GM19452 (cell line): Measurements from ENCODE around the gene CES3.
"Not testable (repeated sequence)": the region's sequence is repeated elsewhere in the genome, so short reads cannot be mapped to it uniquely, and the experiment has no call there.

Experiments
- ATAC-seq: cut with Tn5 transposase; IDR thresholded peaks from one replicate; pipeline ENCODE4 v1.9.1; 2021; ENCODE audit not compliant: unreplicated experiment

The CES3 gene

GRCh38 chr16:66944971-66945370 lies 16.1 kb upstream of the CES3 start:
- not testable (repeated sequence) for ATAC-seq

- no peak for ATAC-seq
Observed at GRCh38 chr16:66945939-66946338, 15.1 kb upstream of the CES3 start.

- no peak for ATAC-seq
Observed at GRCh38 chr16:66946541-66946940, 14.5 kb upstream of the CES3 start.

DNA sequence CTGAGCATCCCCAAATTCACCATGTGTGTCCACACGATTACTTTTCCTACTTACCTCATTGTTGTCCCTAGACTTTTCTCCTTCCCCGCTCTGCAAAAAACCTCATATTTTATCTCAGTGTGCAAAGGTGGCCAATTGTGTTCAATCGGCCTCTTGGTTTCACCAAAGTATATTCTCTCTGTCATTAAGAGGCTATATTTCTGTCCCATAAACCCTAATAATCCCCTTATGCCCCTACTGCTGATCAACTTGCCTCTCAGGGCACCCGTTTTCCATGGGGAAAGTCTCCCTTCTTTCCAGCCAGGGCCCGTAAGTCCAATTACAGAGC lies 14.1 kb upstream of the CES3 start:
- no peak for ATAC-seq

DNA sequence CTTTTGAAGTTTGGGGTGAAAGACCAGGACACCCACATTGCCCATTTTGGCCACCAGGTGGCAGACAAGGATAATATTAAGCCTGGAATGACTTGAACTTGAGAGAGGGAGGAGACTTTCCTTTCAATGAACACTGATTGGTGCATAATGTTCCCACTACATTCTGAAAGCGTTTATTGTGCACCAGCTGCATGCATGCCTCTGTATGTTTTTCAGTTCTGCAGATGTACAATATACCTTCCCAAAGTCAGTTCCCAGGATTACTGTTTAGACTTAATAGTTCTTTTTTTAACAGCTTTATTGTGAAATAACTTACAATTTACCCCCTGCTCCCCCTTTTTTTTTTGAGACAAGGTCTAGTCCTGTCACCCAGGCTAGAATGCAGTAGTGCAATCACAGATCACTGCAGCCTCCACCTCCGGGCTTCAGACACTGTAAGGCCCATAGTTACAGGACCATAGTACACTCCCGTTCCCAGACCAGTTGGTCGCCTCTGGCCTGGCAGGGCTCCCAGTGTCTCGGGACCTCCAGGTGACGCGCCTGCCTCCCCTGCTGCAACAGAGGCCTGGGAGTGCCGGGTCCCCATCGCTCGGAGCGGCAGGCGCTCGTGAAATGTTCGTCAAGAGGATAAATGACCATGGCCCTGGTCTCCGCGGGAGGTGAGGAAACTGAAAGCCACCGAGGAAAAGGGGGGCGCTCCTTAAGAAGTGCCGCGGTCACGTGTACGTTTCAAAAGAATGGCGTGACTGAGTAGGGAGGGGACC lies 13.6 kb upstream of the CES3 start:
- no peak for ATAC-seq

GRCh38 chr16:66948134-66948836 lies 12.8 kb upstream of the CES3 start:
- ATAC-seq: no peak

DNA sequence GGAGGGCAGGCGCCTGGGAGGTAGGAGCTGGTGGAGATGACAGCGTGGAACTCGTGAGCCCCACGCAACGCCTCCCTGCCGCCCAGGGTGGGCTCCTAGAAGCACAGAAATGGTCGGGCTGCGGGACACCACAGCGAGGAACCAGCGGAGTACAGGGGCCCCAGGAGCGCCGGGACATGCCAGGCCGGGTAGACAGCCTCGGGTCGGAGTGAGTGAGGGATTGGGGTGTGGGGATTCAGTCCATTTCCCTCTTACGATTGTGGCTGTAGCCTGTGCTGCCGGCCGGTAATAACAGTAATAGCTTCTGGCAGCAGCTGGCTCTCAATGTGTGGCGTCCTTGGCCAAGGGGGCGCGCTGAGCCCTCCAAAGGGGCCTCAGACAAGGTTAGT lies 12.2 kb upstream of the CES3 start:
- ATAC-seq: no peak

GRCh38 chr16:66949472-66949871 lies 11.6 kb upstream of the CES3 start:
- no peak for ATAC-seq

- ATAC-seq: no peak
Observed at GRCh38 chr16:66950437-66950836, 10.6 kb upstream of the CES3 start.

DNA sequence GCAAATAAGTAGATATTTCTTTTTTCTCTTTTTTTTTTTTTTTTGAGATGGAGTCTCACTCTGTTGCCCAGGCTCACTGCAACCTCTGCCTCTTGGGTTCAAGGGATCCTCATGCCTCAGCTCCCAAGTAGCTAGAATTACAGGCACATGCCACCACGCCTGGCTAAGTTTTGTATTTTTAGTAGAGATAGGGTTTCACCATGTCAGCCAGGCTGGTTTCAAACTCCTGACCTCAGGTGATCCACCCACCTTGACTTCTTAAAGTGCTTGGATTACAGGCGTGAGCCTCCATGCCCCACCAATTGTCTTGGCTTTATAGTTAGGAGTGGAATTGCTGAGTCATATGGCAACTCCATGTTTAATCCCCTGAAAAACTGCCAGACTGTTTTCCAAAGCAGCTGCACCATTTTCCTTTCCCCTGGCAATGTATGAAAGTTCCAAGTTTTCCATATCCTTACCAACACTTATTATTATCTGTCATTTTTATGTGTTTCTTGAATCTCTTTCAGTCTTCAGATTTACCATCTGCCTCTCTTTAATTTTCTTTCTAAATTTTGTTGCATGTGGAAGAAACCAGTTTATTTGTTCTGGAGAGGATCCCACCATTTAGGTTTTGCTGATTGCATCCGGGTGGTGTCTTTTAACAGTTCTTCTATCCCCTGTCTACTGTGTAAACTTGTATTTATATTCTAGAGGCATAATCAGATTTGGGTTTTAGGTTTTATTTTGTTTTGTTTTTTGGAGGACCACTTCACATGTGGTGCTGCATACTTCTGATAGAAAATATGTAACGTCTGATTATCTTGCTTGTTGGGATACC lies 9.9 kb upstream of the CES3 start:
- ATAC-seq: no peak

- ATAC-seq: no peak
Observed at GRCh38 chr16:66952430-66953110, 8.5 kb upstream of the CES3 start.

DNA sequence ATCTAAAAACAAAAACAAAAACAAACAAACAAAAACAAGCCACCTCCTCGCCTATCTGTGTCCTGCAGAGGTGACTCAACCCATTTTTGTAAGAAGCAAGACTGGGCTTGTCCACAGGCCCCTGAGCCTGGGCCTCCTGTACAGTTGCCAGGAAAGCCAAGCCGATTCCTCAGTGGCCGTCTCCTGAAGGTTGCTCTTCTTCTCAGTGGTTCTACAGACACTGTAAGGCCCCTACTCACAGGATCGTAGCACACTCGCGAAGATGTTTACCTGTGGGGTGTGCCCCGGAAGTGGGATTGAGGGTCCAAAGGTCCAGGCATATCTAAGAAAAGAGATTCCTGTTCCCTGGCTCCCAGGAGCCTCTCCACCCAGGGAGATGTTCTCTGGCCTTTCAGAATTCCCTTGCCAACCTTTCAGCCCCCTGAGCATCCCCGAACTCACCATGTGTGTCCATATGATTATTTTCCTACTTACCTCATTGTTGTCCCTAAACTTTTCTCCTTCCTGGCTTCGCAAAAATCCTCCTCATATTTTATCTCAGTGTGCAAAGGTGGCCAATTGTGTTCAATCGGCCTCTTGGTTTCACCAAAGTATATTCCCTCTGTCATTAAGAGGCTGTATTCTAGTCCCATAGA lies 7.5 kb upstream of the CES3 start:
- ATAC-seq: no peak

DNA sequence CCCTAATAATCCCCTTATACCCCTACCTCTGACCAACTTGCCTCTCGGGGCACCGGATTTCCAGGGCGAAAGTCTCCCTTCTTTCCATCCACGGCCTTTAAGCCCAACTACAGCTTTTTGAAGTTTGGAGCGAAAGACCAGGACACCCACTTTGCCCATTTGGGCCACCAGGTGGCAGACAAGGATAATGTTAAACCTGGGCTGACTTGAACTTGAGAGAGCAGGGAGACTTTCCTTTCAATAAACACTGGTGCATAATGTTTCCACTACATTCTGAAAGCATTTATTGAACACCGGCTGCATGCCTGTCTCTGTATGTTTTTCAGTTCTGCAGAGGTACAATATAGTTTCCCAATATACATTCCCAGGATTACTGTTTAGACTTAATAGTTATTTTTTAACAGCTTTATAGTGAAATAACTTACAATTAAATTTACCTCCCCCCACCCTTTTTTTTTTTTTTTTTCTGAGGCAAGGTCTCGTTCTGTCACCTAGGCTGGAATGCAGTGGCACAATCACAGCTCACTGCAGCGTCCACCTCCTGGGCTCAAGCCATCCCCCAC lies 6.9 kb upstream of the CES3 start:
- no peak for ATAC-seq

GRCh38 chr16:66955363-66956153 lies 5.5 kb upstream of the CES3 start:
- not testable (repeated sequence) for ATAC-seq

DNA sequence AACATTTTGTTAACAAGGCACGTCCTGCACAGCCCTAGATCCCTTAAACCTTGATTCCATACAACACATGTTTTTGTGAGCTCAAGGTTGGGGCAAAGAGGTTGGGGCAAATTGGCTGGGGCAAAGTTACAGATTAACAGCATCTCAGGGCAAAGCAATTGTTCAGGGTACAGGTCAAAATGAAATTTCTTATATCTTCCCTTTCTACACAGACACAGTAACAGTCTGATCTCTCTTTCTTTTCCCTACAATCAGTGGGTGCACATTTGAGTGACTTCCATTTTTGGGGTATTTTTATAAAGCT lies 5.0 kb upstream of the CES3 start:
- ATAC-seq: not testable (repeated sequence)

GRCh38 chr16:66958857-66959703 lies 2.0 kb upstream of the CES3 start:
- ATAC-seq: no peak

GRCh38 chr16:66959704-66960161 lies 1.3 kb upstream of the CES3 start:
- no peak for ATAC-seq

DNA sequence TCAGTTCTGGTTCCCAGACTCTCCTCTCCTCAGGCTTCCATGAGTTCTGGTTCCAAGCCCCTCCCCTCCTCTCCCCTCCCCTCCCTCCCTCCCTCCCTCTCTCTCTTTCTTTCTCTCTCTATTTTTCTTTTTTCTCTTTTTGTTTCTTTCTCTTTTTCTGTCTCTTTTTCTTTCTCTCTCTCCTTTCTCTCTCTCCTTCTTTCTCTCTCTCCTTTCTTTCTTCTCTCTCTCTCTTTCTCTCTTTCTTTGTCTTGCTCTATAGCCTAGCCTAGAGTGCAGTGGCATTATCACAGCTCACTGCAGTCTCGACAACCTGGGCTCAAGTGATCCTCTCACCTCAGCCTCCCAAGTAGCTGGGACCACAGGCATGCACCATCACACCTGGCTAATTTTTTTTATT lies 796 bp upstream of the CES3 start:
- no peak for ATAC-seq

DNA sequence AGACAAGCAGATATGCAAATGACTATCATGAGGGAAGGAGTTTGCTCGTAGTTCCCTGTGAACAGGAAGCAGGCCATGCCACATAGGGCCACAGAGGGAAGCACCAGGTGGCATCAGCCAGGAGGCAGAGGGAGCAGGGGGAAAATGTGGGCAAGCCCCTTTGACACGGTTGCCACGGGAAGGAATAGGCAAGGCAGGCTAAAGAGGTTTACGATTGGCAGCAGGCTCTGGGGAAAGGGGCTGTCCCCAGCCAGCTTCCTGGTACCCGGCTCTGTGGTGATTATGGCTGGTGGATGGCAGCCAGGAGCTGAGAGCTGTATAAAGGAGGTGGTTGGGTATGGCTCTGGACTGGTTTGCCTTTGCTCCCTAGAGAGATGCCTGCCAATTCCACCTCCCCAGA lies 848 bp downstream of the CES3 start:
- ATAC-seq: no peak
